HepG2 (cell line): ENCODE data around the gene DNAJC5. TPM values are rescaled to one million over a fixed set of nuclear protein-coding genes. Genes with fewer than 3 reads are reported as not detected.

Source experiments
- CEBPZ ChIP-seq: IDR thresholded peaks from 2 replicates; pipeline ENCODE4 v1.6.1; 2012; ENCODE audit warnings: low read length, improper control_type of control experiment
- GMEB2 ChIP-seq: IDR thresholded peaks from 2 replicates; pipeline ENCODE4 v1.6.1; 2016; ENCODE audit warnings: missing biosample characterization, missing genetic modification reagents, low read depth
- NFAT5 ChIP-seq: sonication (generic); formaldehyde crosslinking; IDR thresholded peaks from 2 replicates; pipeline ENCODE4 v1.4.0; 2020; ENCODE audit warnings: missing genetic modification reagents
- SAFB2 ChIP-seq: sonication (generic); formaldehyde crosslinking; IDR thresholded peaks from 2 replicates; pipeline ENCODE4 v1.5.1; 2020; ENCODE audit warnings: missing genetic modification reagents, low read depth, mild to moderate bottlenecking, borderline replicate concordance
- SUZ12 ChIP-seq: fragments of 150-350 bp; IDR thresholded peaks from 2 replicates; pipeline ENCODE4 v1.6.1; 2014; ENCODE audit warnings: low read depth, low read length
- TCF7L2 ChIP-seq: IDR thresholded peaks from 2 replicates; pipeline ENCODE4 v1.6.1; 2011; ENCODE audit warnings: mild to moderate bottlenecking, low read depth, low read length, moderate library complexity
- TIGD3 ChIP-seq: sonication (generic); formaldehyde crosslinking; IDR thresholded peaks from 2 replicates; pipeline ENCODE4 v1.5.1; 2020; ENCODE audit warnings: mild to moderate bottlenecking, missing genetic modification reagents, borderline replicate concordance
- ZFP41 ChIP-seq: sonication (generic); formaldehyde crosslinking; IDR thresholded peaks from 2 replicates; pipeline ENCODE4 v1.4.0; 2020; ENCODE audit warnings: mild to moderate bottlenecking, missing genetic modification reagents, borderline replicate concordance
- ZNF207 ChIP-seq: fragments of 450-650 bp; IDR thresholded peaks from 2 replicates; pipeline ENCODE4 v1.6.1; 2016; ENCODE audit warnings: antibody characterized with exemption, borderline replicate concordance
- ZNF225 ChIP-seq: sonication (generic); formaldehyde crosslinking; IDR thresholded peaks from 2 replicates; pipeline ENCODE4 v1.4.0; 2020; ENCODE audit warnings: mild to moderate bottlenecking, missing genetic modification reagents
- ZNF337 ChIP-seq: sonication (generic); formaldehyde crosslinking; IDR thresholded peaks from 2 replicates; pipeline ENCODE4 v1.5.1; 2020; ENCODE audit warnings: missing genetic modification reagents, low read depth, mild to moderate bottlenecking, borderline replicate concordance
- ZNF740 ChIP-seq: sonication (generic); formaldehyde crosslinking; IDR thresholded peaks from 2 replicates; pipeline ENCODE4 v1.4.0; 2020; ENCODE audit warnings: missing genetic modification reagents
- ZSCAN31 ChIP-seq: sonication (generic); formaldehyde crosslinking; IDR thresholded peaks from 2 replicates; pipeline ENCODE4 v1.5.0; 2020; ENCODE audit warnings: low read depth, mild to moderate bottlenecking, missing genetic modification reagents
- polyA plus RNA-seq, 8 experiments: library from polyadenylated mRNA; depleted of rRNA in 3 of 8; stranded (reverse) in 7 of 8; unstranded in 1 of 8; fragments of >200 nt; fragmentation: Illumina TruSeq in 4 of 8; extraction: Trizol in 4 of 8; gene quantifications; 2 replicates each; pipeline versions ENCODE4 v1.2.1 to v1.2.3, GENCODE V29; 2011 to 2016; ENCODE audit warnings: low read depth in 4 of 8, missing spikeins in 1 of 8, mixed read lengths in 1 of 8; ENCODE audit not compliant: insufficient read depth in 1 of 8
- total RNA-seq, 5 experiments: library from RNA; depleted of rRNA; stranded (reverse); fragments of >200 nt; fragmentation: Illumina TruSeq; extraction: Trizol; gene quantifications; 2 replicates each; pipeline ENCODE4 v1.2.3, GENCODE V29; 2016; ENCODE audit warnings: low read depth in 1 of 5

Gene DNAJC5
- total and polyA plus RNA-seq, 2 of the 13 experiments (the other 11 are each of a cell fraction or from before 2014, with no cell fraction given): 42.8 to 64.5 TPM

- TF ChIP-seq TIGD3 (CRISPR knock-in tag) (no peak), ZNF225 (CRISPR knock-in tag) (peak; percentile 93), CEBPZ (no peak), SUZ12 (no peak), SAFB2 (peak; percentile 93; the same call in 1 of the 2 replicates), ZNF337 (0 out of 2 replicates have a peak, but pooled peaks have one; percentile 73), ZFP41 (peak; percentile 80; the same call in 1 of the 2 replicates), NFAT5 (CRISPR knock-in tag) (peak; percentile 82; the same call in 1 of the 2 replicates), ZNF207 (no peak), ZNF740 (peak; percentile 56; the same call in 1 of the 2 replicates), TCF7L2 (no peak), GMEB2 (CRISPR knock-in tag) (no peak), ZSCAN31 (CRISPR knock-in tag) (peak; percentile 96)
Observed at GRCh38 chr20:63858393-63859165, 36.3 kb upstream of the DNAJC5 start (continued).
